HepG2 (cell line): ENCODE data around the gene OSBP. TPM values are rescaled to one million over a fixed set of nuclear protein-coding genes. Genes with fewer than 3 reads are reported as not detected.
A peak's percentile ranks its signal among the peaks of the same experiment; 100 is the strongest.

Experiments
- BORCS8-MEF2B ChIP-seq: sonication (generic); formaldehyde crosslinking; IDR thresholded peaks from 2 replicates; pipeline ENCODE4 v1.8.0; 2022; ENCODE audit warnings: mild to moderate bottlenecking, missing genetic modification reagents
- GLI4 ChIP-seq: sonication (generic); formaldehyde crosslinking; IDR thresholded peaks from 2 replicates; pipeline ENCODE4 v1.5.1; 2020; ENCODE audit warnings: missing genetic modification reagents, mild to moderate bottlenecking, moderate library complexity, borderline replicate concordance
- IRF9 ChIP-seq: sonication (generic); formaldehyde crosslinking; IDR thresholded peaks from 2 replicates; pipeline ENCODE4 v1.8.0; 2022; ENCODE audit warnings: missing genetic modification reagents, mild to moderate bottlenecking, borderline replicate concordance
- PPARG ChIP-seq: conservative IDR thresholded peaks from 2 replicates; pipeline ENCODE4 v1.6.1; 2016; ENCODE audit warnings: missing biosample characterization, missing genetic modification reagents
- RORA ChIP-seq: sonication (generic); formaldehyde crosslinking; IDR thresholded peaks from 2 replicates; pipeline ENCODE4 v1.5.0; 2020; ENCODE audit warnings: mild to moderate bottlenecking, missing genetic modification reagents, moderate library complexity
- SNRNP70 ChIP-seq: fragments of 200-400 bp; formaldehyde crosslinking; IDR thresholded peaks from 2 replicates; pipeline ENCODE4 v1.6.1; 2017; ENCODE audit warnings: mild to moderate bottlenecking, low read depth, low read length, moderate library complexity
- SRSF9 ChIP-seq: fragments of 200-400 bp; formaldehyde crosslinking; IDR thresholded peaks from 2 replicates; pipeline ENCODE4 v1.6.1; 2018; ENCODE audit warnings: borderline replicate concordance, mild to moderate bottlenecking, low read depth, low read length; ENCODE audit not compliant: insufficient read depth, poor library complexity, severe bottlenecking
- TMF1 ChIP-seq: sonication (generic); formaldehyde crosslinking; IDR thresholded peaks from 2 replicates; pipeline ENCODE4 v1.8.1; 2022; ENCODE audit warnings: low read depth, missing genetic modification reagents
- TOPORS ChIP-seq: sonication (generic); formaldehyde crosslinking; IDR thresholded peaks from 2 replicates; pipeline ENCODE4 v1.8.0; 2023; ENCODE audit warnings: mild to moderate bottlenecking, missing genetic modification reagents
- ZMAT3 ChIP-seq: sonication (generic); formaldehyde crosslinking; conservative IDR thresholded peaks from 2 replicates; pipeline ENCODE4 v1.7.0; 2021; ENCODE audit warnings: missing genetic modification reagents
- ZNF276 ChIP-seq: sonication (generic); formaldehyde crosslinking; IDR thresholded peaks from 2 replicates; pipeline ENCODE4 v1.4.0; 2020; ENCODE audit warnings: mild to moderate bottlenecking, low read depth, missing genetic modification reagents
- ZNF44 ChIP-seq: sonication (generic); formaldehyde crosslinking; IDR thresholded peaks from 2 replicates; pipeline ENCODE4 v1.5.1; 2020; ENCODE audit warnings: mild to moderate bottlenecking, missing genetic modification reagents
- ZNF547 ChIP-seq: sonication (generic); formaldehyde crosslinking; IDR thresholded peaks from 2 replicates; pipeline ENCODE4 v1.5.1; 2020; ENCODE audit warnings: mild to moderate bottlenecking, missing genetic modification reagents
- ZNF652 ChIP-seq: IDR thresholded peaks from 2 replicates; pipeline ENCODE4 v1.6.1; 2016; ENCODE audit warnings: low read depth, borderline replicate concordance
- ZNF678 ChIP-seq: sonication (generic); formaldehyde crosslinking; IDR thresholded peaks from 2 replicates; pipeline ENCODE4 v1.4.0; 2020; ENCODE audit warnings: mild to moderate bottlenecking, missing genetic modification reagents
- polyA plus RNA-seq, 8 experiments: library from polyadenylated mRNA; depleted of rRNA in 3 of 8; stranded (reverse) in 7 of 8; unstranded in 1 of 8; fragments of >200 nt; fragmentation: Illumina TruSeq in 4 of 8; extraction: Trizol in 4 of 8; gene quantifications; 2 replicates each; pipeline versions ENCODE4 v1.2.1 to v1.2.3, GENCODE V29; 2011 to 2016; ENCODE audit warnings: low read depth in 4 of 8, missing spikeins in 1 of 8, mixed read lengths in 1 of 8; ENCODE audit not compliant: insufficient read depth in 1 of 8
- total RNA-seq, 5 experiments: library from RNA; depleted of rRNA; stranded (reverse); fragments of >200 nt; fragmentation: Illumina TruSeq; extraction: Trizol; gene quantifications; 2 replicates each; pipeline ENCODE4 v1.2.3, GENCODE V29; 2016; ENCODE audit warnings: low read depth in 1 of 5
- TF ChIP-seq, protein P1 (sequence below): sonication (generic); formaldehyde crosslinking; IDR thresholded peaks from 2 replicates; pipeline ENCODE4 v1.5.1; 2020; ENCODE audit warnings: mild to moderate bottlenecking, missing genetic modification reagents, borderline replicate concordance
- TF ChIP-seq, protein P2 (sequence below): sonication (generic); formaldehyde crosslinking; IDR thresholded peaks from 2 replicates; pipeline ENCODE4 v1.4.0; 2020; ENCODE audit warnings: missing genetic modification reagents

The OSBP gene
- total and polyA plus RNA-seq, 2 of the 13 experiments (the other 11 are each of a cell fraction or from before 2014, with no cell fraction given), result 12.1 to 13.5 TPM

- TF ChIP-seq, protein P1, sequence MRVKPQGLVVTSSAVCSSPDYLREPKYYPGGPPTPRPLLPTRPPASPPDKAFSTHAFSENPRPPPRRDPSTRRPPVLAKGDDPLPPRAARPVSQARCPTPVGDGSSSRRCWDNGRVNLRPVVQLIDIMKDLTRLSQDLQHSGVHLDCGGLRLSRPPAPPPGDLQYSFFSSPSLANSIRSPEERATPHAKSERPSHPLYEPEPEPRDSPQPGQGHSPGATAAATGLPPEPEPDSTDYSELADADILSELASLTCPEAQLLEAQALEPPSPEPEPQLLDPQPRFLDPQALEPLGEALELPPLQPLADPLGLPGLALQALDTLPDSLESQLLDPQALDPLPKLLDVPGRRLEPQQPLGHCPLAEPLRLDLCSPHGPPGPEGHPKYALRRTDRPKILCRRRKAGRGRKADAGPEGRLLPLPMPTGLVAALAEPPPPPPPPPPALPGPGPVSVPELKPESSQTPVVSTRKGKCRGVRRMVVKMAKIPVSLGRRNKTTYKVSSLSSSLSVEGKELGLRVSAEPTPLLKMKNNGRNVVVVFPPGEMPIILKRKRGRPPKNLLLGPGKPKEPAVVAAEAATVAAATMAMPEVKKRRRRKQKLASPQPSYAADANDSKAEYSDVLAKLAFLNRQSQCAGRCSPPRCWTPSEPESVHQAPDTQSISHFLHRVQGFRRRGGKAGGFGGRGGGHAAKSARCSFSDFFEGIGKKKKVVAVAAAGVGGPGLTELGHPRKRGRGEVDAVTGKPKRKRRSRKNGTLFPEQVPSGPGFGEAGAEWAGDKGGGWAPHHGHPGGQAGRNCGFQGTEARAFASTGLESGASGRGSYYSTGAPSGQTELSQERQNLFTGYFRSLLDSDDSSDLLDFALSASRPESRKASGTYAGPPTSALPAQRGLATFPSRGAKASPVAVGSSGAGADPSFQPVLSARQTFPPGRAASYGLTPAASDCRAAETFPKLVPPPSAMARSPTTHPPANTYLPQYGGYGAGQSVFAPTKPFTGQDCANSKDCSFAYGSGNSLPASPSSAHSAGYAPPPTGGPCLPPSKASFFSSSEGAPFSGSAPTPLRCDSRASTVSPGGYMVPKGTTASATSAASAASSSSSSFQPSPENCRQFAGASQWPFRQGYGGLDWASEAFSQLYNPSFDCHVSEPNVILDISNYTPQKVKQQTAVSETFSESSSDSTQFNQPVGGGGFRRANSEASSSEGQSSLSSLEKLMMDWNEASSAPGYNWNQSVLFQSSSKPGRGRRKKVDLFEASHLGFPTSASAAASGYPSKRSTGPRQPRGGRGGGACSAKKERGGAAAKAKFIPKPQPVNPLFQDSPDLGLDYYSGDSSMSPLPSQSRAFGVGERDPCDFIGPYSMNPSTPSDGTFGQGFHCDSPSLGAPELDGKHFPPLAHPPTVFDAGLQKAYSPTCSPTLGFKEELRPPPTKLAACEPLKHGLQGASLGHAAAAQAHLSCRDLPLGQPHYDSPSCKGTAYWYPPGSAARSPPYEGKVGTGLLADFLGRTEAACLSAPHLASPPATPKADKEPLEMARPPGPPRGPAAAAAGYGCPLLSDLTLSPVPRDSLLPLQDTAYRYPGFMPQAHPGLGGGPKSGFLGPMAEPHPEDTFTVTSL (CRISPR knock-in tag), result no peak
- TF ChIP-seq SRSF9 (no peak), GLI4 (peak; percentile 13; the same call in 1 of the 2 replicates), TMF1 (CRISPR knock-in tag) (no peak), ZNF652 (peak; percentile 28; the same call in 1 of the 2 replicates), ZNF44 (no peak), TOPORS (CRISPR knock-in tag) (no peak), SNRNP70 (no peak), RORA (CRISPR knock-in tag) (no peak), BORCS8-MEF2B (CRISPR knock-in tag) (no peak), ZMAT3 (0 out of 2 replicates have a peak, but pooled peaks have one; percentile 47), ZNF547 (CRISPR knock-in tag) (no peak), PPARG (CRISPR knock-in tag) (0 out of 2 replicates have a peak, but pooled peaks have one; percentile 33), ZNF678 (CRISPR knock-in tag) (no peak), ZNF276 (CRISPR knock-in tag) (no peak), IRF9 (no peak)
- TF ChIP-seq, protein P2, sequence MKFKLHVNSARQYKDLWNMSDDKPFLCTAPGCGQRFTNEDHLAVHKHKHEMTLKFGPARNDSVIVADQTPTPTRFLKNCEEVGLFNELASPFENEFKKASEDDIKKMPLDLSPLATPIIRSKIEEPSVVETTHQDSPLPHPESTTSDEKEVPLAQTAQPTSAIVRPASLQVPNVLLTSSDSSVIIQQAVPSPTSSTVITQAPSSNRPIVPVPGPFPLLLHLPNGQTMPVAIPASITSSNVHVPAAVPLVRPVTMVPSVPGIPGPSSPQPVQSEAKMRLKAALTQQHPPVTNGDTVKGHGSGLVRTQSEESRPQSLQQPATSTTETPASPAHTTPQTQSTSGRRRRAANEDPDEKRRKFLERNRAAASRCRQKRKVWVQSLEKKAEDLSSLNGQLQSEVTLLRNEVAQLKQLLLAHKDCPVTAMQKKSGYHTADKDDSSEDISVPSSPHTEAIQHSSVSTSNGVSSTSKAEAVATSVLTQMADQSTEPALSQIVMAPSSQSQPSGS (CRISPR knock-in tag), result no peak
These were observed 55.3 kb downstream of the OSBP start (continued) for GRCh38 chr11:59560290-59560701.
